GM12875 (cell line): ENCODE measurements around the gene C1GALT1.

Source experiments
- H3K4me3 ChIP-seq: one replicate; pipeline ENCODE4 v1.5.1; 2011; ENCODE audit warnings: low read depth, low read length, control low read depth
- TF ChIP-seq, protein P1 (sequence below): IDR thresholded peaks from 2 replicates; pipeline ENCODE4 v1.5.1; 2011; ENCODE audit warnings: low read depth, mild to moderate bottlenecking, control low read depth, inconsistent platforms, low read length, moderate library complexity, borderline replicate concordance; ENCODE audit not compliant: insufficient read depth

C1GALT1 gene

DNA sequence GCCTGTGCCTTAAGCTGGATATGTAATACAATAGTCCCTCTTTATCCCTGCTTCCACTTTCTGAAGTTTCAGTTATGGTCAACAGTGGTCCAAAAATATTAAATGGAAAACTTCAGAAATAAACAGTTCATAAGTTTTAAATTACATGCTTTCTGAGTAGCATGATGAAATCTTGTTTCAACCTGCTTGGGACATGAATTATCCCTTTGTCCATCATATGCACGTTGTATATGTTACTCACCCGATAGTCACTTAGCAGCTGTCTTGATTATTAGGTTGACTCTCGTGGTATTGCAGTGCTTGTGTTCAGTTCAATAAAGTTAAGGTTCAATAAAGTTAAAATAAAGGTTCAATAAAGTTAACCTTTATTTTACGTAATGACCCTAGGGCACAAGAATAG is 25.5 kb downstream of the C1GALT1 start:
- TF ChIP-seq, protein P1, sequence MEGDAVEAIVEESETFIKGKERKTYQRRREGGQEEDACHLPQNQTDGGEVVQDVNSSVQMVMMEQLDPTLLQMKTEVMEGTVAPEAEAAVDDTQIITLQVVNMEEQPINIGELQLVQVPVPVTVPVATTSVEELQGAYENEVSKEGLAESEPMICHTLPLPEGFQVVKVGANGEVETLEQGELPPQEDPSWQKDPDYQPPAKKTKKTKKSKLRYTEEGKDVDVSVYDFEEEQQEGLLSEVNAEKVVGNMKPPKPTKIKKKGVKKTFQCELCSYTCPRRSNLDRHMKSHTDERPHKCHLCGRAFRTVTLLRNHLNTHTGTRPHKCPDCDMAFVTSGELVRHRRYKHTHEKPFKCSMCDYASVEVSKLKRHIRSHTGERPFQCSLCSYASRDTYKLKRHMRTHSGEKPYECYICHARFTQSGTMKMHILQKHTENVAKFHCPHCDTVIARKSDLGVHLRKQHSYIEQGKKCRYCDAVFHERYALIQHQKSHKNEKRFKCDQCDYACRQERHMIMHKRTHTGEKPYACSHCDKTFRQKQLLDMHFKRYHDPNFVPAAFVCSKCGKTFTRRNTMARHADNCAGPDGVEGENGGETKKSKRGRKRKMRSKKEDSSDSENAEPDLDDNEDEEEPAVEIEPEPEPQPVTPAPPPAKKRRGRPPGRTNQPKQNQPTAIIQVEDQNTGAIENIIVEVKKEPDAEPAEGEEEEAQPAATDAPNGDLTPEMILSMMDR: no peak
- H3K4me3 ChIP-seq: no peak overlapping the region

DNA sequence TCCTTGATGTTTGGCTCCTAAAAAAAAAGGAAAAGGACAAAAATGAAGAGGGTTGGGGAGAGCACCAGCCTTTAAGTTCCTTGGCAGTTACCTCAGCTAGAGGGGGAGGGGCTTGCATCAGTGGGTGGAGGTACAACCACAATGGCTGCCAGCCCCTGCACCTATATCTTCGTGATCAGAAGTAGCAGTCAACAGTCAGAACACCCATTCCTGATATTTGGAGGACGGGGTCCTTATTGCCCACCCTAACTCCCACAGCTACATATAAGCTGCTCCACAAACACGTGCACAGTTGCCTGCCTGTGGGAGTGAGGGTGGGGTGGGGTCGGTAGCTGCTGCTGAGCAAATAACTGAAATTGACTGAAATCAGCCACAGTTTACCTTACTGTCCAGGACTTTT is 26.2 kb downstream of the C1GALT1 start:
- H3K4me3 ChIP-seq: no peak overlapping the region

DNA sequence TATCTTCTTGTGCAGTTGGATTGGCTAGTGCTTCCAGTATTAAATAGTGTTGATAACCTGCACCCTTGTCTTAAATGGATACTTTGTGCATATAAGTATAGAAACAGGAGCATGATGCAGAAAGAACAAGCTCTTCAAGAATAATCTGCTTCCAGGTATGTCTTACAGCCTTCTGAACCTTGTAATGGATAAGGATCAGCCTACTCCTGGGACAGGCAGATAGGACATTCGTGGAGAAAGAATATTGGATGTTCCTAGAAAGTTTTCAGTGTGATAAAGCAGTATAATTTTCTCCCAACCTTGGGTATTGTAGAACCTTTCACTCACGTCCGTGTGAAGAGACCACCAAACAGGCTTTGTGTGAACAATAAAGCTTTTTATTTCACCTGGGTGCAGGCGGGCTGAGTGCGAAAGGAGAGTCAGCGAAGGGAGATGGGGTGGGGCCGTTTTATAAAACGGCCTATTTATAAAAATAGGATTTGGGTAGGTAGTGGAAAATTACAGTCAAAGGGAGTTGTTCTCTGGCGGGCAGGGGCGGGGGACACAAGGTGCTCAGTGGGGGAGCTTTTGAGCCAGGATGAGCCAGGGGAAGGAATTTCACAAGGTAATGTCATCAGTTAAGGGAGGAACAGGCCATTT is 27.2 kb downstream of the C1GALT1 start:
- TF ChIP-seq, protein P1: no peak
- no peak overlapping the region for H3K4me3 ChIP-seq

More for the DNA sequence above, 26.2 kb downstream of the C1GALT1 start:
- TF ChIP-seq, protein P1: no peak

DNA sequence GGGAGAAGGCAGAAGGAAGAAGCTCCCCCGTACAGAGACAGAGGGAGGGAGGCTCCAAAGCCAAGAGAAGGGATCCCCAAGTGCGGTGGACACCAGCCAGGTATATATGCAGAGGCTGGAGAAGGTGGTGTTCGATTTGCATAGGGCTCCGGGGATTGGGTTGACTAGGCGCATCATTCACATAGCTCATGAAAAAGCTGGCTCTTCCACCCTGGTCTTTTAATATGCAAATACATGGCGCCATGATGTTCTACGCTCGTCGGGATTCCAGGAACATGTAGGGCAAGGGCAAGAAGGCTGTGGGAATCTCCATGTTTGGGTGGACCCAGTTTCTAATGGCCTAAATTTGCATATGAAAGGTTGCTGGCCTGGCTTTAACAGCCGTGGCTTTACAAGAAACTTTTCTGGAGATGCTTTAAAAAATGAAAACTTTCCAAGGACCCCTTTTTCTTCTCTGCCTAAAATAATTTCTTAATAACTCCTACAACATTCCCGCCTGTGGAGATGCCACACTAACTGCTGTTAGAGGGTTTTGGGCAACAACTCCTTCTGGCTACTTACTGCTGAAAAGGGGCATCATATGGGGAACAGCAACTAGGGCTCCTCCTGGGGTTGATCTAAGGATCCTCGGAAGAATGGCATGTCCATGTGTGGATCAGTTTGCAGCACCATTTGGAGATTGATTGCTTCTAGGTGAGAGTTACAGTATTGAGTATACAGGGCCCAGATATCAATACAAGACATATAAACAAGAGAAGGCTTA is 28.3 kb downstream of the C1GALT1 start:
- TF ChIP-seq, protein P1: no peak

DNA sequence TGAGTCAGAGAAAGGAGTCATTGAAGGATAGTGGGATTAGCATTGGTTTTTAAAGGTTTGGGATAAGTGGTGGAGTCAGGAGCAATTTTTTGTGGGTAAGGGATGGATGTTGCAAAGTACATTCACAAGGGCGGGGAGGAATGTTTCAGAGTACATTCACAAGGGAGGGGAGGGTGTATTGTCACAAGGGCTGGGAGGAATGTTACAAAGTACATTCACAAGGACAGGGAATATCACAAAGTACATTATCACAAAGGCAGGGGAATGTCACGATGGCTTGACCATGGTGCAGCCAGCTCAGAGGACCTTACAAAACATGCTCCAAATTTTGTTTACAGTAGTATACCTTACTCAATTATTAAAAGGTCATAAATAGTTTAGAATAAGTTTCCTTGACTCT is 30.3 kb downstream of the C1GALT1 start:
- TF ChIP-seq, protein P1: no peak
- no peak overlapping the region for H3K4me3 ChIP-seq

More for the DNA sequence above, 28.3 kb downstream of the C1GALT1 start:
- no peak overlapping the region for H3K4me3 ChIP-seq

DNA sequence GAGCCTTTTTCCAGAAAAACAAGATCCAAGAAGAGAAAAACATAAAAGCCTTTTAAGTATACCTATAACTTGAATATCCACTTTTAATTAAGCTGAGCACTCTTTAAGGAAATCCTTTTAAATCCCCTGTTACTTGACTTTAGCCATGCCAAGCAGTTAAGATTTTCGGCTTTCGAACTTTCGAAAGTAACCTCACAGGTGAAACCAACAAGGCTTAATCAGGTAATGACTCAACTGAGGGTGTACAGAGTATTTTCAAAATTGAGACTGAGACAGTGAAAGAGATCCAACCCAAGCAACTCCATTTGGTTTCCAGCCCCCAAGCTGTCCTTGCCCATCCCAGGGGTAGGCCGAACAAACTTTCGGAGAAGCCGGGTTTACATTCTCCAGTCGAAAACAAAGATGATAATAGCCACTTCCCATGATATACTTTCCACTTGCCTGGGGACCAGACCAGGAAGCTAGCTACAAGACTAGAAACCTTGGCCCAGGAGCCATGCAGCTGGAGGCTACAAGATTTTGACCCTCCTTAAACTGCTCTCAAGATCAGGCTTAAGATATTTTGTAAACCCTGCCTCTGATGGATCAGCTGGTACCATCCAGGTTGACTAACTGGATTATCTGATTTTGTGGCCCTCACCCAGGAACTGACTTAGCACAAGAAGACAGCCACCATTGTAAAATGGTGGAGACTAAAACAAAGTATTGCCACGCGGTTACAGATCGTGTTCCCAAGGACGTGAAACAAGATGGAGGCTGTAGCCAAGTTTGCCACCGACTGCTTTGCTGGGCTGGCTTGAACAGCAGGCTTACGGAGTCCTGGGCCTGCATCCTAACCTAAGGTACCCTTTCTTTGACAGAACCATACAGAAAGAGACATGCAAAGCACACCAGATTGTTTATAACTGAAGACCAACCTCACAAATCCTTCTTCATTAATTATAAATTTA is 32.3 kb downstream of the C1GALT1 start:
- no peak overlapping the region for H3K4me3 ChIP-seq
- TF ChIP-seq, protein P1: no peak
